ENCODE measurements around the gene CNGB1.
"Not testable (repeated sequence)": the region's sequence is repeated elsewhere in the genome, so short reads cannot be mapped to it uniquely, and the experiment has no call there.

CNGB1 gene

GRCh38 chr16:57889111-57889510 is 81.8 kb downstream of the CNGB1 start:
- DNase-seq (ENCODE audit: low read depth in 2 of 2): no peak

GRCh38 chr16:57888128-57888527 is 82.8 kb downstream of the CNGB1 start:
- DNase-seq (ENCODE audit: low read depth in 2 of 2): no peak

GRCh38 chr16:57887711-57888110 is 83.2 kb downstream of the CNGB1 start:
- no peak for DNase-seq (ENCODE audit: low read depth in 2 of 2)

- no peak for DNase-seq (ENCODE audit: low read depth in 2 of 2)
Observed at GRCh38 chr16:57886427-57886826, 84.5 kb downstream of the CNGB1 start.

- no peak for DNase-seq (ENCODE audit: low read depth in 2 of 2)
Observed at GRCh38 chr16:57884655-57885133, 86.2 kb downstream of the CNGB1 start.

- DNase-seq (ENCODE audit: low read depth in 2 of 2): no peak
Observed at GRCh38 chr16:57883953-57884654, 86.8 kb downstream of the CNGB1 start.

GRCh38 chr16:57883480-57883879 is 87.4 kb downstream of the CNGB1 start:
- no peak for DNase-seq (ENCODE audit: low read depth in 2 of 2)

GRCh38 chr16:57882792-57883191 is 88.1 kb downstream of the CNGB1 start:
- no peak for DNase-seq (ENCODE audit: low read depth in 2 of 2)

GRCh38 chr16:57882206-57882605 is 88.7 kb downstream of the CNGB1 start:
- DNase-seq (ENCODE audit: low read depth in 2 of 2): no peak

- no peak for DNase-seq (ENCODE audit: low read depth in 2 of 2)
Observed at GRCh38 chr16:57878586-57878985, 92.3 kb downstream of the CNGB1 start.

GRCh38 chr16:57876210-57876609 is 94.7 kb downstream of the CNGB1 start:
- no peak for DNase-seq (ENCODE audit: low read depth in 2 of 2)

- no peak for DNase-seq (ENCODE audit: low read depth in 2 of 2)
Observed at GRCh38 chr16:57875347-57875746, 95.6 kb downstream of the CNGB1 start.

GRCh38 chr16:57873218-57873617 is 97.7 kb downstream of the CNGB1 start:
- no peak for DNase-seq (ENCODE audit: low read depth in 2 of 2)

- not testable (repeated sequence) for DNase-seq (ENCODE audit: low read depth in 2 of 2)
Observed at GRCh38 chr16:57872764-57873163, 98.2 kb downstream of the CNGB1 start.

- DNase-seq (ENCODE audit: low read depth in 2 of 2): no peak
Observed at GRCh38 chr16:57871456-57871855, 99.5 kb downstream of the CNGB1 start.

GRCh38 chr16:57870753-57871454 is 100.0 kb downstream of the CNGB1 start:
- no peak for DNase-seq (ENCODE audit: low read depth in 2 of 2)

- no peak for DNase-seq (ENCODE audit: low read depth in 2 of 2)
Observed at GRCh38 chr16:57868913-57869520, 101.9 kb downstream of the CNGB1 start.

- DNase-seq (ENCODE audit: low read depth in 2 of 2): no peak
Observed at GRCh38 chr16:57867000-57867561, 103.8 kb downstream of the CNGB1 start.

- no peak for DNase-seq (ENCODE audit: low read depth in 2 of 2)
Observed at GRCh38 chr16:57866529-57866918, 104.4 kb downstream of the CNGB1 start.

GRCh38 chr16:57865746-57866528 is 105.0 kb downstream of the CNGB1 start:
- DNase-seq (ENCODE audit: low read depth in 2 of 2): no peak

- no peak for DNase-seq (ENCODE audit: low read depth in 2 of 2)
Observed at GRCh38 chr16:57863434-57864160, 107.3 kb downstream of the CNGB1 start.
